ENCODE measurements around the gene THRSP. TPM values are rescaled to one million over a fixed set of nuclear protein-coding genes. Genes with fewer than 3 reads are reported as not detected.
"Not testable (repeated sequence)": the region's sequence is repeated elsewhere in the genome, so short reads cannot be mapped to it uniquely, and the experiment has no call there.

Gene THRSP
- total RNA-seq, 1 donor from 2014 or later: not detected

DNA sequence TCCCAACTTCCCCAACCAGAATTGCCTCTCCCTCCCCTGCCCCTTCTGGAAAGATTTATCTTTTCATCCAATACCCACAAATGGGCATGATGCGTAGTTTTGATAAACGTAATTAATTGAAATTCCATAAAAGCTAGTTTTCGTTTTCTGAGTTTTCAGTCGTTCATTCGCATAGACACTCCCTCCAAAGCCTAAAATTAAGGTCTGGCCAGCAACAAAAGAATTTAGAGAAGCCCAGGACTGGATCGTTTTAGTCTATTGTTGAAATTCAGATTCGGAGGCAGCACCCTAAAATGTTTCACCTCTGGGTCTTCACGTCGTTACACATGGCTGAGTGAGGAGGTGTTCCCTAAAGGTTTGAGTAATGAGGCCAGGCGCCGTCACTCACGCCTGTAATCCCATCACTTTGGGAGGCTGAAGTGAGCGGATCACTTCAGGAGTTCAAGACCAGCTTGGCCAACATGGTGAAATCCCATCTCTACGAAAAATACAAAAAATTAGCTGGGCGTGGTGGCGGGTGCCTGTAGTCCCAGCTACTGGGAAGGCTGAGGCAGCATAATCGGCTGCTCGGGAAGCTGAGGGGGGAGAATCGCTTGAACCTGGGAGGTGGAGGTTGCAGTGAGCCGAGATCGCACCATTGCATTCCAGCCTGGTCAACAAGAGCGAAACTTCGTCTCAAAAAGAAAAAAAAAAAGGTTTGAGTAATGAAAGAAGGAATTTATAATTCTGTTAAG lies 16.6 kb downstream of the THRSP start:
- H3K36me3 Mint-ChIP-seq (ENCODE audit: low read depth): no peaks in the 10 kb centered on the region
- no peaks in the 10 kb centered on the region for H3K27me3 Mint-ChIP-seq (ENCODE audit: low read depth)
- peak overlapping the region; percentile 96 for H3K27ac Mint-ChIP-seq (ENCODE audit: unreplicated experiment)
- no peak for DNase-seq (ENCODE audit: low spot score)
- TF ChIP-seq, protein P1, sequence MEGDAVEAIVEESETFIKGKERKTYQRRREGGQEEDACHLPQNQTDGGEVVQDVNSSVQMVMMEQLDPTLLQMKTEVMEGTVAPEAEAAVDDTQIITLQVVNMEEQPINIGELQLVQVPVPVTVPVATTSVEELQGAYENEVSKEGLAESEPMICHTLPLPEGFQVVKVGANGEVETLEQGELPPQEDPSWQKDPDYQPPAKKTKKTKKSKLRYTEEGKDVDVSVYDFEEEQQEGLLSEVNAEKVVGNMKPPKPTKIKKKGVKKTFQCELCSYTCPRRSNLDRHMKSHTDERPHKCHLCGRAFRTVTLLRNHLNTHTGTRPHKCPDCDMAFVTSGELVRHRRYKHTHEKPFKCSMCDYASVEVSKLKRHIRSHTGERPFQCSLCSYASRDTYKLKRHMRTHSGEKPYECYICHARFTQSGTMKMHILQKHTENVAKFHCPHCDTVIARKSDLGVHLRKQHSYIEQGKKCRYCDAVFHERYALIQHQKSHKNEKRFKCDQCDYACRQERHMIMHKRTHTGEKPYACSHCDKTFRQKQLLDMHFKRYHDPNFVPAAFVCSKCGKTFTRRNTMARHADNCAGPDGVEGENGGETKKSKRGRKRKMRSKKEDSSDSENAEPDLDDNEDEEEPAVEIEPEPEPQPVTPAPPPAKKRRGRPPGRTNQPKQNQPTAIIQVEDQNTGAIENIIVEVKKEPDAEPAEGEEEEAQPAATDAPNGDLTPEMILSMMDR (IDR thresholded peaks at IDR 0.05): no peak
- H3K4me3 Mint-ChIP-seq (ENCODE audit: unreplicated experiment): peak overlapping the region; percentile 93
- no peaks in the 10 kb centered on the region for H3K9me3 Mint-ChIP-seq (ENCODE audit: low read depth)
- peaks cover 34% of the 10 kb centered on the region for H3K4me1 Mint-ChIP-seq (ENCODE audit: low read depth)

DNA sequence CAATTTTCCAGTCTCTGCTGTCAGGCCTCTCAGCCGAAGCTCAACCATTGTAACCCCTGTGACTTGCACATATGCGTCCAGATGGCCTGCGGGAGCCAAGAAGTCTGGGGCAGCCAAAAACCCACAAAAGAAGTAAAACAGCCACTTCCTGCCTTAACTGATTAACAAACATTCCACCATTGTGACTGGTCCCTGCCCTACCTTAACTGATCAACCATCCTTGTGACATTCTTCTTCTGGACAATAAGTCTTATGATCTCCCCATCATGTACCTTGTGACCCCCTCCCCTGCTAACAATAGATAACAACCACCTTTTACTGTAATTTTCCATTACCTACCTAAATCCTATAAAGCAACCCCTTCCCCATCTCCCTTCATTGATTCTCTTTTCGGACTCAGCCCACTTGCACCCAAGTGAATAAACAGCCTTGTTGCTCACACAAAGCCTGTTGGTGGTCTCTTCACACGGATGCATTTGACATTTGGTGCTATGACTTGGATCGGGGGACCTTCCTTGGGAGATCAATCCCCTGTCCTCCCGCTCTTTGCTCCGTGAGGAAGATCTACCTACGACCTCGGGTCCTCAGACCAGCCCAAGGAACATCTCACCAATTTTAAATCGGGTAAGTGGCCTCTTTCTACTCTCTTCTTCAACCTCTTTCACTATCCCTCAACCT lies 17.3 kb downstream of the THRSP start:
- H3K27ac Mint-ChIP-seq (ENCODE audit: unreplicated experiment): peak overlapping the region; percentile 3
- H3K27me3 Mint-ChIP-seq (ENCODE audit: low read depth): no peaks in the 10 kb centered on the region
- H3K4me3 Mint-ChIP-seq (ENCODE audit: unreplicated experiment): peak overlapping the region; percentile 23
- peaks cover 30% of the 10 kb centered on the region for H3K4me1 Mint-ChIP-seq (ENCODE audit: low read depth)
- H3K36me3 Mint-ChIP-seq (ENCODE audit: low read depth): no peaks in the 10 kb centered on the region
- TF ChIP-seq, protein P1 (IDR thresholded peaks at IDR 0.05): no peak
- no peak for DNase-seq (ENCODE audit: low spot score)
- no peaks in the 10 kb centered on the region for H3K9me3 Mint-ChIP-seq (ENCODE audit: low read depth)

DNA sequence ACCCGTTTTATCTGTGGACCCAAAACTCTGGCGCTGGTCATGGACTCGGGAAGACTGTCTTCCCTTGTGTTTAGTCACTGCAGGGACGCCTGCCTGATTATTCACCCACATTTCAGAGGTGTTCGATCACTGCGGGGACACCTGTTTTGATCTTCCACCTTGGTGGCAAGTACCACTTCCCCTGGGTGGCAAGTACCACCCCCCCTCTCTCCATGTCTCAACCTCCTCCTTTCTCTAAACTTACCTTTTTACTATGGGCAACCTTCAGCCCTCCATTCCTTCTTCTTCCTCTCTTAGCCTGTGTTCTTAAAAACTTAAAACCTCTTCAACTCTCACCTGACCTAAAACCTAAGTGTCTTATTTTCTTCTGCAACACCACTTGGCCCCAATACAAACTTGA lies 17.9 kb downstream of the THRSP start:
- Mint-ChIP-seq H3K4me1 (ENCODE audit: low read depth) (peaks cover 28% of the 10 kb centered on the region), H3K36me3 (ENCODE audit: low read depth) (no peaks in the 10 kb centered on the region), H3K27ac (ENCODE audit: unreplicated experiment) (no peak overlapping the region), H3K27me3 (ENCODE audit: low read depth) (no peaks in the 10 kb centered on the region), H3K9me3 (ENCODE audit: low read depth) (no peaks in the 10 kb centered on the region), H3K4me3 (ENCODE audit: unreplicated experiment) (no peak overlapping the region)
- no peak for DNase-seq (ENCODE audit: low spot score)
- TF ChIP-seq, protein P1 (IDR thresholded peaks at IDR 0.05): no peak

DNA sequence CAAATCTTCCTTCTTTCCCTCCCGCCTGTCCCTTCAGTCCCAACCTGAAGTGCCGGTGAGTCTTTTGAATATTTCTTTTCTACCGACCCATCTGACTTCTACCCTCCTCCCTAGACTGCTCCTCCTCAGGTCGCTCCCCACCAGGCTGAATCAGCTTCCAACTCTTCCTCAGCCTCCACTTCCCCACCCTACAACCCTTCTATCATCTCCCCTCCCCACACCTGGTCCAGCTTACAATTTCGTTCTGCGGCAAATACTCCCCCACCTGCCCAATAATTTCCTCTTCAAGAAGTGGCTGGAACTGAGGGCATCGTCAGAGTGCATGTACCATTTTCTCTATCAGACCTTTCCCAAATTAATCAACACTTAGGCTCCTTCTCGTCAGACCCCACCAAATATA lies 18.5 kb downstream of the THRSP start:
- peaks cover 25% of the 10 kb centered on the region for H3K4me1 Mint-ChIP-seq (ENCODE audit: low read depth)

DNA sequence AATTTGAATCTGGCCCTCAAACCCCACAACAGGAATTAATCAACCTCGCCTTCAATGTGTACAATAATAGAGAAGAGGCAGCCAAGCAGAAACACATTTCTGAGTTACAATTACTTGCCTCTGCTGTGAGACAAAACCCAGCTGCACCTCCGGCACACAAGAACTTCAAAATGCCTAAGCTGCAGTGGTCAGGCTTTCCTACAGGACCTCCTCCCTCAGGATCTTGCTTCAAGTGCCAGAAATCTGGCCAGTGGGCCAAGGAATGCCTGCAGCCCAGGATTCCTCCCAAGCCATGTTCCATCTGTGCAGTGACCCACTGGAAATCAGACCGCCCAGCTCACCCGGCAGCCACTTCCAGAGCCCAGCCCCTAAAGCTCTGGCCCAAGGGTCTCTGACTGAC lies 19.4 kb downstream of the THRSP start:
- Mint-ChIP-seq H3K4me3 (ENCODE audit: unreplicated experiment) (no peak overlapping the region), H3K9me3 (ENCODE audit: low read depth) (no peaks in the 10 kb centered on the region), H3K36me3 (ENCODE audit: low read depth) (no peaks in the 10 kb centered on the region), H3K27me3 (ENCODE audit: low read depth) (no peaks in the 10 kb centered on the region), H3K4me1 (ENCODE audit: low read depth) (peaks cover 19% of the 10 kb centered on the region), H3K27ac (ENCODE audit: unreplicated experiment) (no peak overlapping the region)
- TF ChIP-seq, protein P1 (IDR thresholded peaks at IDR 0.05): no peak
- DNase-seq (ENCODE audit: low spot score): no peak

More for the DNA sequence above, 18.5 kb downstream of the THRSP start:
- Mint-ChIP-seq H3K27me3 (ENCODE audit: low read depth) (no peaks in the 10 kb centered on the region), H3K4me3 (ENCODE audit: unreplicated experiment) (no peak overlapping the region), H3K9me3 (ENCODE audit: low read depth) (no peaks in the 10 kb centered on the region), H3K27ac (ENCODE audit: unreplicated experiment) (no peak overlapping the region), H3K36me3 (ENCODE audit: low read depth) (no peaks in the 10 kb centered on the region)
- TF ChIP-seq, protein P1 (IDR thresholded peaks at IDR 0.05): no peak
- DNase-seq (ENCODE audit: low spot score): no peak

DNA sequence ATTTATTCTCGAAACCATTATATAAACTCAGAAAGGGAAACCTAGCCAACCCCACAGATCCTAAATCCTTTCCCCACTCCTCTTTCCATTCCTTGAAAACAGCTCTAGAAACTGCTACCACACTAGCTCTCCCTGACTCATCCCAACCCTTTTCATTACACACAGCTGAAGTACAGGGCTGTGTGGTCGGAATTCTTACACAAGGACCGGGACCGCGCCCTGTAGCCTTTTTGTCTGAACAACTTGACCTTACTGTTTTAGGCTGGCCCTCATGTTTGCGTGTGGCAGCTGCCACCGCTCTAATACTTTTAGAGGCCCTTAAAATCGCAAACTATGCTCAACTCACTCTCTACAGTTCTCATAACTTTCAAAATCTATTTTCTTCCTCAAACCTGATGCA lies 20.8 kb downstream of the THRSP start:
- not testable (repeated sequence) for H3K9me3 Mint-ChIP-seq (ENCODE audit: low read depth); H3K4me1 Mint-ChIP-seq (ENCODE audit: low read depth); DNase-seq (ENCODE audit: low spot score); H3K27me3 Mint-ChIP-seq (ENCODE audit: low read depth); H3K27ac Mint-ChIP-seq (ENCODE audit: unreplicated experiment); H3K4me3 Mint-ChIP-seq (ENCODE audit: unreplicated experiment); H3K36me3 Mint-ChIP-seq (ENCODE audit: low read depth)
